ENCODE results near the gene MYO1D.

DNA sequence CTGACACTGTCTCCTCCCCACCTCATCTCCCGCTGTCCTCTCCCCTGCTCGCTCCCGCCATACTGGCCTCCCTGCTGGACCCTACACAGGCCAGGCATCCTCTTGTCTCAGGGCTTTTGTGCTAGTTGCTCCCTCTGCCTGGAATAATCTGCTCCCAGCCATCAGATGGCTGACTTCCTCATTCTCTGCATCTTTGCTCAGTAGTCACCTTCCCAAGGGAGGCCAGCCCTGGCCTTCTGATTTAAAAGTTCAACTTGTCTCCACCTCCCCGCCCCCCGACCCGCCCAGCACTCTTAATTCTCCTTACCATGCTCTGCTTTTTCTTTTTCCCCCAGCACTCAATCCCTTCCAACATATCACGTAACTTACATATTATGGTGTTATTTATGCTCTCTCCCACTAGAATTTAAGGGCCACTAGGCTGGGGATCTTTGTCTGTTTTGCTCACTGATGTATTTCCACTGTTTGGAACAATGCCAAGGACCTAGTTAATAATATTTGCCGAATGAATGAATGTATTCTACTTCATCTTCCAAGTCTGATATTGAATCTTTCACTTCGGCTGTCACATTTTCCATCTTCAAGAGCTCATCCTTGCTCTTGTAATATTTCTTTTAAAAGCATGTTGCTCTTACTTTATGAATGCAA, 211.9 kb downstream of the MYO1D start:
- TF ChIP-seq EP300 (IDR thresholded peaks at IDR 0.05) (no peak), POLR2A (IDR thresholded peaks at IDR 0.05) (no peak)
- TF ChIP-seq, protein P1, sequence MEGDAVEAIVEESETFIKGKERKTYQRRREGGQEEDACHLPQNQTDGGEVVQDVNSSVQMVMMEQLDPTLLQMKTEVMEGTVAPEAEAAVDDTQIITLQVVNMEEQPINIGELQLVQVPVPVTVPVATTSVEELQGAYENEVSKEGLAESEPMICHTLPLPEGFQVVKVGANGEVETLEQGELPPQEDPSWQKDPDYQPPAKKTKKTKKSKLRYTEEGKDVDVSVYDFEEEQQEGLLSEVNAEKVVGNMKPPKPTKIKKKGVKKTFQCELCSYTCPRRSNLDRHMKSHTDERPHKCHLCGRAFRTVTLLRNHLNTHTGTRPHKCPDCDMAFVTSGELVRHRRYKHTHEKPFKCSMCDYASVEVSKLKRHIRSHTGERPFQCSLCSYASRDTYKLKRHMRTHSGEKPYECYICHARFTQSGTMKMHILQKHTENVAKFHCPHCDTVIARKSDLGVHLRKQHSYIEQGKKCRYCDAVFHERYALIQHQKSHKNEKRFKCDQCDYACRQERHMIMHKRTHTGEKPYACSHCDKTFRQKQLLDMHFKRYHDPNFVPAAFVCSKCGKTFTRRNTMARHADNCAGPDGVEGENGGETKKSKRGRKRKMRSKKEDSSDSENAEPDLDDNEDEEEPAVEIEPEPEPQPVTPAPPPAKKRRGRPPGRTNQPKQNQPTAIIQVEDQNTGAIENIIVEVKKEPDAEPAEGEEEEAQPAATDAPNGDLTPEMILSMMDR (IDR thresholded peaks at IDR 0.05) = no peak
